Spleen (tissue), 11 donors: ENCODE data around the gene ASF1B. TPM values are rescaled to one million over a fixed set of nuclear protein-coding genes. Genes with fewer than 3 reads are reported as not detected.
"Not testable (repeated sequence)": the region's sequence is repeated elsewhere in the genome, so short reads cannot be mapped to it uniquely, and the experiment has no call there.

Experiments used
- DNase-seq: peaks from one replicate; pipeline ENCODE4 v3.0.0-alpha.2; 2020
- H3K27ac ChIP-seq, 8 donors: fragments of 200-600 bp; sonication (generic) in 7 of 8; 1 replicate in 4 of 8; 2 replicates in 4 of 8; pipeline versions ENCODE4 v1.5.0 to v1.8.0; 2016 to 2021; ENCODE audit warnings: inconsistent platforms in 4 of 8, mild to moderate bottlenecking in 4 of 8, moderate library complexity in 1 of 8
- H3K27me3 ChIP-seq, 7 donors: fragments of 200-600 bp; sonication (generic) in 6 of 7; replicated peaks in 1 of 7; 1 replicate in 4 of 7; 2 replicates in 3 of 7; pipeline versions ENCODE4 v1.5.0 to v1.8.0; 2016 to 2021; ENCODE audit warnings: inconsistent platforms in 3 of 7, mild to moderate bottlenecking in 1 of 7
- H3K36me3 ChIP-seq, 6 donors: fragments of 200-600 bp; sonication (generic) in 5 of 6; 1 replicate in 4 of 6; 2 replicates in 2 of 6; pipeline versions ENCODE4 v1.5.0 to v1.8.0; 2016 to 2021; ENCODE audit warnings: inconsistent platforms in 2 of 6
- H3K4me1 ChIP-seq, 6 donors: fragments of 200-600 bp; sonication (generic) in 5 of 6; 1 replicate in 3 of 6; 2 replicates in 3 of 6; pipeline versions ENCODE4 v1.5.0 to v1.8.0; 2016 to 2021; ENCODE audit warnings: inconsistent platforms in 3 of 6
- H3K4me3 ChIP-seq, 8 donors: fragments of 200-600 bp; sonication (generic) in 7 of 8; 1 replicate in 4 of 8; 2 replicates in 4 of 8; pipeline versions ENCODE4 v1.5.0 to v1.8.0; 2016 to 2021; ENCODE audit warnings: inconsistent platforms in 4 of 8, mild to moderate bottlenecking in 4 of 8, moderate library complexity in 2 of 8
- H3K9me3 ChIP-seq, 8 donors: fragments of 200-600 bp; sonication (generic) in 7 of 8; 1 replicate in 4 of 8; 2 replicates in 4 of 8; pipeline versions ENCODE4 v1.5.0 to v1.8.0; 2016 to 2021; ENCODE audit warnings: inconsistent platforms in 4 of 8
- POLR2A ChIP-seq, 3 donors: fragments of 450-650 bp; IDR thresholded peaks; one replicate each; pipeline ENCODE4 v1.5.1; 2017; ENCODE audit warnings: antibody characterized with exemption in 3 of 3, mild to moderate bottlenecking in 1 of 3
- POLR2AphosphoS5 ChIP-seq, 3 donors: sonication (generic); formaldehyde crosslinking; IDR thresholded peaks; one replicate each; pipeline ENCODE4 v1.5.1; 2017; ENCODE audit warnings: antibody characterized with exemption in 3 of 3
- WGBS, 5 donors: extraction: QIAGEN DNeasy Blood & Tissue Kit in 3 of 5; methylation state at CpG; one replicate each; pipeline versions ENCODE4 v1.1.5 to v1.1.7; 2013 to 2018; 5-methylcytosine and 5-hydroxymethylcytosine counted together
- intact Hi-C: fragments of 100-400 bp; cut with DNase I; formaldehyde crosslinking; loops from one replicate; pipeline ENCODE4 v1.15.0; 2023; ENCODE audit warnings: low total_unique reads
- polyA plus RNA-seq, 3 donors: library from polyadenylated mRNA; stranded (reverse); fragments of 200-250 nt; gene quantifications; one replicate each; pipeline ENCODE4 v1.2.1, GENCODE V29; 2013
- total RNA-seq, 7 donors: library from RNA; depleted of rRNA in 3 of 7; stranded (reverse); fragments of >200 nt in 3 of 7; fragmentation: NEBNext Ultra II Directional in 4 of 7; extraction: Animal tissue kit (Norgen Biotek cat#: 25700) in 4 of 7; gene quantifications; one replicate each; pipeline versions ENCODE4 v1.1.0 to v1.2.1, GENCODE V29; 2016 to 2021
- TF ChIP-seq, protein P1 (sequence below), 11 experiments: fragments of 200-600 bp in 7 of 11; fragments of 450-650 bp in 4 of 11; sonication (generic) in 4 of 11; IDR thresholded peaks in 8 of 11; conservative IDR thresholded peaks in 3 of 11; 1 replicate in 7 of 11; 2 replicates in 4 of 11; pipeline versions ENCODE4 v1.4.0 to v1.8.0; 2016 to 2021; ENCODE audit warnings: antibody characterized with exemption in 11 of 11, inconsistent platforms in 4 of 11, mild to moderate bottlenecking in 1 of 11
- donor health status: healthy with polysubstance abuse.
- donor health status: DM: no; HTN: no; CAD: no; lungs with moderate emphysema.
- donor health status: DM: no; HTN: no; CAD: no.
- donor health status: Bipolar disorder and iron deficiency.
- donor health status: healthy.
- donor health status: DM: no; HTN: no; CAD: no.
- donor health status: DM: yes; HTN: yes; CAD: no.

The ASF1B gene
- total and polyA plus RNA-seq, 10 donors: 3.8 to 24.8 (median 8.6) TPM

DNA sequence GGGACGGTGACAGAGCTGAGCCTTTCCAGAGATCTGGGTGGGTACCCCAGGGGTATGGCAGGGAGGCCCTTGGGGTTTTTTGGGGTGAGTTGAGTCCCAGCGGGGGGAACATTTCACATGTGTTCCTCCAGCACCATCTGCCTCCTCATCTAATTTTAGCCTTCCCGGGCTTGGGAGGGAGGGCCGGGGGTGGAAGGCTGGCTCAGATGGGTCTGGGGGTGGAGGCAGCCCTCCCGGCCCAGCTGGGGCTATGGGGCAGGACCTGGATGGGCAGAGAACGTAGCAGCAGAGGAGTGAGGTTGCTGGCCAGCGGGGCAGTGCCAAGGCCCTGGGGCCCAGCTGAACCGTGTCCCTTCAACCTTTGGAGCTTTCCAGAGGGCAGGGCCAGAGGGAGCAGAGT is 46.1 kb upstream of the ASF1B start:
- H3K4me3 ChIP-seq: no peak overlapping the region
- 73 to 86% (median 81%) methylated on average over 6 to 8 of the region's 8 CpGs for WGBS, 5 donors
- H3K9me3 ChIP-seq: no peaks in the 10 kb centered on the region
- TF ChIP-seq, protein P1, sequence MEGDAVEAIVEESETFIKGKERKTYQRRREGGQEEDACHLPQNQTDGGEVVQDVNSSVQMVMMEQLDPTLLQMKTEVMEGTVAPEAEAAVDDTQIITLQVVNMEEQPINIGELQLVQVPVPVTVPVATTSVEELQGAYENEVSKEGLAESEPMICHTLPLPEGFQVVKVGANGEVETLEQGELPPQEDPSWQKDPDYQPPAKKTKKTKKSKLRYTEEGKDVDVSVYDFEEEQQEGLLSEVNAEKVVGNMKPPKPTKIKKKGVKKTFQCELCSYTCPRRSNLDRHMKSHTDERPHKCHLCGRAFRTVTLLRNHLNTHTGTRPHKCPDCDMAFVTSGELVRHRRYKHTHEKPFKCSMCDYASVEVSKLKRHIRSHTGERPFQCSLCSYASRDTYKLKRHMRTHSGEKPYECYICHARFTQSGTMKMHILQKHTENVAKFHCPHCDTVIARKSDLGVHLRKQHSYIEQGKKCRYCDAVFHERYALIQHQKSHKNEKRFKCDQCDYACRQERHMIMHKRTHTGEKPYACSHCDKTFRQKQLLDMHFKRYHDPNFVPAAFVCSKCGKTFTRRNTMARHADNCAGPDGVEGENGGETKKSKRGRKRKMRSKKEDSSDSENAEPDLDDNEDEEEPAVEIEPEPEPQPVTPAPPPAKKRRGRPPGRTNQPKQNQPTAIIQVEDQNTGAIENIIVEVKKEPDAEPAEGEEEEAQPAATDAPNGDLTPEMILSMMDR (IDR thresholded peaks at IDR 0.05 in 8 of 11, conservative IDR thresholded peaks at IDR 0.05 in 3 of 11): no peak
- no peak for DNase-seq
- no peak overlapping the region for H3K27ac ChIP-seq
- H3K4me1 ChIP-seq: peaks cover 0 to 4% (median 0%) of the 10 kb centered on the region in 6 donors
- no peaks in the 10 kb centered on the region for H3K27me3 ChIP-seq
- intact Hi-C loops: no loop called here
- peaks cover 0 to 4% (median under 1%) of the 10 kb centered on the region in 6 donors for H3K36me3 ChIP-seq

- Histone ChIP-seq H3K9me3 (no peaks in the 10 kb centered on the region), H3K36me3 (peaks cover 0 to 10% (median 4%) of the 10 kb centered on the region in 6 donors), H3K4me1 (no peaks in the 10 kb centered on the region), H3K4me3 (no peak overlapping the region), H3K27ac (no peak overlapping the region), H3K27me3 (no peaks in the 10 kb centered on the region)
- WGBS, 5 donors: 86 to 94% (median 93%) methylated on average over 4 to 6 of the region's 6 CpGs
- intact Hi-C loops: no loop called here
- TF ChIP-seq POLR2A (IDR thresholded peaks at IDR 0.05): no peak
- TF ChIP-seq POLR2AphosphoS5 (IDR thresholded peaks at IDR 0.05): no peak
- TF ChIP-seq, protein P1 (IDR thresholded peaks at IDR 0.05 in 8 of 11, conservative IDR thresholded peaks at IDR 0.05 in 3 of 11): no peak
- no peak for DNase-seq
Observed at GRCh38 chr19:14181906-14182305, 45.5 kb upstream of the ASF1B start.

- H3K27me3 ChIP-seq, H3K9me3 ChIP-seq, H3K27ac ChIP-seq, H3K4me3 ChIP-seq, DNase-seq, H3K4me1 ChIP-seq, intact Hi-C loops: not testable (repeated sequence)
- H3K36me3 ChIP-seq: peaks cover 0 to 17% (median 4%) of the 10 kb centered on the region in 6 donors
- 86 to 94% (median 93%) methylated on average over 12 of the region's 12 CpGs for WGBS, 5 donors
Observed at GRCh38 chr19:14181199-14181598, 44.8 kb upstream of the ASF1B start.

GRCh38 chr19:14177496-14178074 is 41.2 kb upstream of the ASF1B start:
- no peak for TF ChIP-seq POLR2AphosphoS5 (IDR thresholded peaks at IDR 0.05)
- TF ChIP-seq POLR2A (IDR thresholded peaks at IDR 0.05): no peak
- Histone ChIP-seq H3K36me3 (peaks cover 0 to 37% (median 4%) of the 10 kb centered on the region in 6 donors), H3K27ac (no peak overlapping the region), H3K27me3 (no peaks in the 10 kb centered on the region), H3K4me1 (no peaks in the 10 kb centered on the region), H3K4me3 (no peak overlapping the region), H3K9me3 (no peaks in the 10 kb centered on the region)
- no peak for DNase-seq
- WGBS, 5 donors: 90 to 95% (median 94%) methylated on average over 7 to 23 of the region's 23 CpGs
- intact Hi-C loops: no loop called here

- H3K27me3 ChIP-seq: no peaks in the 10 kb centered on the region
- intact Hi-C loops: no loop called here
- no peaks in the 10 kb centered on the region for H3K9me3 ChIP-seq
- no peak overlapping the region for H3K27ac ChIP-seq
- WGBS, 5 donors: 80 to 89% (median 87%) methylated on average over 6 of the region's 6 CpGs
- DNase-seq: no peak
- TF ChIP-seq POLR2AphosphoS5 (IDR thresholded peaks at IDR 0.05) (no peak), POLR2A (IDR thresholded peaks at IDR 0.05) (no peak)
- TF ChIP-seq, protein P1 (IDR thresholded peaks at IDR 0.05 in 8 of 11, conservative IDR thresholded peaks at IDR 0.05 in 3 of 11): no peak
- H3K36me3 ChIP-seq: peaks cover 0 to 57% (median 9%) of the 10 kb centered on the region in 6 donors
- H3K4me1 ChIP-seq: no peaks in the 10 kb centered on the region
- no peak overlapping the region for H3K4me3 ChIP-seq
Observed at GRCh38 chr19:14175351-14175792, 39.0 kb upstream of the ASF1B start.
